ENCODE data around the gene ZNF783.

- no peak for TF ChIP-seq ELF4 (IDR thresholded peaks at IDR 0.05)
- no peak for TF ChIP-seq BHLHE40 (IDR thresholded peaks at IDR 0.05; ENCODE audit: borderline replicate concordance)
- no peak for TF ChIP-seq CTBP1 (IDR thresholded peaks at IDR 0.05; ENCODE audit: borderline replicate concordance)
- TF ChIP-seq FOXA1 (IDR thresholded peaks at IDR 0.05): no peak
- TF ChIP-seq SP1 (IDR thresholded peaks at IDR 0.05): no peak
These were observed 44.4 kb upstream of the ZNF783 start for GRCh38 chr7:149217570-149217969.

Data from HEK293T (cell line).